Coronary artery (tissue), 2 donors: ENCODE data around the gene PLD4.
"Not testable (repeated sequence)": the region's sequence is repeated elsewhere in the genome, so short reads cannot be mapped to it uniquely, and the experiment has no call there.

Source experiments
- DNase-seq: peaks from one replicate; pipeline ENCODE4 v3.0.0-alpha.2; 2017; ENCODE audit warnings: low spot score
- H3K27ac ChIP-seq, 2 donors: fragments of 200-600 bp; sonication (generic); one replicate each; pipeline ENCODE4 v1.5.1; 2016 to 2019
- H3K4me3 ChIP-seq: fragments of 200-600 bp; sonication (generic); 2 replicates; pipeline ENCODE4 v1.5.1; 2016; ENCODE audit warnings: mild to moderate bottlenecking, moderate library complexity
- CTCF ChIP-seq: fragments of 200-600 bp; sonication (generic); IDR thresholded peaks from one replicate; pipeline ENCODE4 v1.5.1; 2019; ENCODE audit warnings: antibody characterized with exemption

PLD4 gene

DNA sequence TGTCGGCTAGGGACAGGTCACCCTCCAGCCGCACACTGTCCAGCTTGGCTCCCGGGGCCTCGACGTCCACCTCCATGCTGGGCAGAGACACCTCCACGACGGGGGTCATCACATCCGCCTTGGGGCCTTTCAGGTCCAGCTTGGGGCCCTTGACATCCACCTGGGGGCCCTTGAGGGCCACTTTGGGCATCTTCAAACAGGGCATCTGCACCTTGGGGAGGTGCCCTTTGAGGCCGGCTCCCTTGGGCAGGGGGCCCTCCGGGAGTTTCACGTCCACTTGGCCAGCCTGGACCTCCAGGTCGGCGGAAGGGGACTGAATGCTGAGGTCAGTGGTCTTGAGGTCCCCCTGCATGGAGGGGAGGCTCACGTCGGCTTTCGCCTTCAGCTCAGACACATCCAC, 17.9 kb downstream of the PLD4 start:
- H3K27ac ChIP-seq: no peak overlapping the region
- DNase-seq: no peak
- TF ChIP-seq CTCF: no peak
- H3K4me3 ChIP-seq: no peak overlapping the region

GRCh38 chr14:104943216-104944015, 18.7 kb downstream of the PLD4 start:
- H3K4me3 ChIP-seq, DNase-seq, H3K27ac ChIP-seq: not testable (repeated sequence)

DNA sequence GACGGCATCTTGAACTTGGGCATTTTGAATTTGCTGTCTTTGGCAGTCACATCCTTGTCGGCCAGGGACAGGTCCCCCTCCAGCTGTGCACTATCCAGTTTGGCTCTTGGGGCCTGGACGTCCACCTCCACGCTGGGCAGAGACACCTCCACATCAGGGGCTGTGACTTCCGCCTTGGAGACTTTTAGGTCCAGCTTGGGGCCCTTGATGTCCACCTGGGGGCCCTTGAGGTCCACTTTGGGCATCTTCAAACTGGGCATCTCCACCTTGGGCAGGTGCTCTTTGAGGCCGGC, 19.3 kb downstream of the PLD4 start:
- not testable (repeated sequence) for DNase-seq, H3K4me3 ChIP-seq, H3K27ac ChIP-seq

DNA sequence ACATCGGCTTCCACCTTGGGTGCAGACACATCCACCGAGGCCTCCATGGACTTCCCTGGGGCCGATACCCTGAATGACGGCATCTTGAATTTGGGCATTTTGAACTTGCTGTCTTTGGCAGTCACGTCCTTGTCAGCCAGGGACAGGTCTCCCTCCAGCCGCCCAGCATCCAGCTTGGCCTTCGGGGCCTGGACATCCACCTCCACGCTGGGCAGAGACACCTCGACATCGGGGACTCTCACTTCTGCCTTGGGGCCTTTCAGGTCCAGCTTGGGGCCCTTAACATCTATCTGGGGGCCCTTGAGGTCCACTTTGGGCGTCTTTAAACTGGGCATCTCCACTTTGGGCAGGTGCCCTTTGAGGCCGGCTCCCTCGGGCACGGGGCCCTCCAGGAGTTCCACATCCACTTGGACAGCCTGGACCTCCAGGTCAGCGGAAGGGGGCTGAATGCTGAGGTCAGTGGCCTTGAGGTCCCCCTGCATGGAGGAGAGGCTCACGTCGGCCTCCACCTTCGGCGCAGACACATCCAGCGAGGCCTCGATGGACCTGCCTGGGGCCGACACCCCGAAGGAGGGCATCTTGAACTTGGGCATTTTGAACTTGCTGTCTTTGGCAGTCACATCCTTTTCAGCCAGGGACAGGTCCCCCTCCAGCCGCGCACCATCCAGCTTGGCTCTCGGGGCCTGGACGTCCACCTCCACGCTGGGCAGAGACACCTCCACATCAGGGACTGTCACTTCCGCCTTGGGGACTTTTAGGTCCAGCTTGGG, 19.9 kb downstream of the PLD4 start:
- DNase-seq, H3K4me3 ChIP-seq: not testable (repeated sequence)

DNA sequence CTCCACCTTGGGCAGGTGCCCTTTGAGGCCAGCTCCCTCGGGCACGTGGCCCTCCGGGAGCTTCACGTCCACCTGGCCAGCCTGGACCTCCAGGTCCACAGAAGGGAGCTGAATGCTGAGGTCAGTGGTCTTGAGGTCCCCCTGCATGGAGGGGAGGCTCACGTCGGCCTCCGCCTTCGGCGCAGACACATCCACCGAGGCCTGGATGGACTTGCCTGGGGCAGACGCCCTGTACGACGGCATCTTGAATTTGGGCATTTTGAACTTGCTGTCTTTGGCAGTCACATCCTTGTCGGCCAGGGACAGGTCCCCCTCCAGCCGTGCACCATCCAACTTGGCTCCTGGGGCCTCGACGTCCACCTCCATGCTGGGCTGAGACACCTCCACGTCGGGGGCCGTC, 20.6 kb downstream of the PLD4 start:
- not testable (repeated sequence) for H3K27ac ChIP-seq, DNase-seq, H3K4me3 ChIP-seq

More for the DNA sequence above, 19.9 kb downstream of the PLD4 start:
- H3K27ac ChIP-seq: not testable (repeated sequence)

GRCh38 chr14:104945986-104946965, 21.6 kb downstream of the PLD4 start:
- H3K4me3 ChIP-seq, H3K27ac ChIP-seq, DNase-seq: not testable (repeated sequence)

DNA sequence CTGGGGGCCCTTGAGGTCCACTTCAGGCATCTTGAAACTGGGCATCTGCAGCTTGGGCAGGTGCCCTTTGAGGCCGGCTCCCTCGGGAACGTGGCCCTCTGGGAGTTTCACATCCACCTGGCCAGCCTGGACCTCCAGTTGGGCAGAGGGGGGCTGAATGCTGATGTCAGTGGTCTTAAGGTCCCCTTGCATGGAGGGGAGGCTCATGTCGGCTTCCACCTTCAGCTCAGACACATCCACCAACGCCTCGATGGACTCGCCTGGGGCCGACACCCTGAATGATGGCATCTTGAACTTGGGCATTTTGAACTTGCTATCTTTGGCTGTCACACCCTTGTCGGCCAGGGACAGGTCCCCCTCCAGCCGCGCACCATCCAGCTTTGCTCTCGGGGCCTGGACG, 22.5 kb downstream of the PLD4 start:
- not testable (repeated sequence) for DNase-seq, H3K27ac ChIP-seq, H3K4me3 ChIP-seq

GRCh38 chr14:104947881-104948735, 23.4 kb downstream of the PLD4 start:
- not testable (repeated sequence) for DNase-seq, H3K4me3 ChIP-seq, H3K27ac ChIP-seq

DNA sequence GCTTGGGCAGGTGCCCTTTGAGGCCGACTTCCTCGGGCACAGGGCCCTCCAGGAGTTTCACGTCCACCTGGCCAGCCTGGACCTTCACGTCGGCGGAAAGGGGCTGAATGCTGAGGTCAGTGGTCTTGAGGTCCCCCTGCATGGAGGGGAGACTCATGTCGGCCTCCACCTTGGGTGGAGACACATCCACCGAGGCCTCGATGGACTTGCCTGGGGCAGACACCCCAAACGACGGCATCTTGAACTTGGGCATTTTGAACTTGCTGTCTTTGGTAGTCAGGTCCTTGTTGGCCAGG, 24.0 kb downstream of the PLD4 start:
- TF ChIP-seq CTCF: no peak
- no peak for DNase-seq
- no peak overlapping the region for H3K4me3 ChIP-seq
- no peak overlapping the region for H3K27ac ChIP-seq

DNA sequence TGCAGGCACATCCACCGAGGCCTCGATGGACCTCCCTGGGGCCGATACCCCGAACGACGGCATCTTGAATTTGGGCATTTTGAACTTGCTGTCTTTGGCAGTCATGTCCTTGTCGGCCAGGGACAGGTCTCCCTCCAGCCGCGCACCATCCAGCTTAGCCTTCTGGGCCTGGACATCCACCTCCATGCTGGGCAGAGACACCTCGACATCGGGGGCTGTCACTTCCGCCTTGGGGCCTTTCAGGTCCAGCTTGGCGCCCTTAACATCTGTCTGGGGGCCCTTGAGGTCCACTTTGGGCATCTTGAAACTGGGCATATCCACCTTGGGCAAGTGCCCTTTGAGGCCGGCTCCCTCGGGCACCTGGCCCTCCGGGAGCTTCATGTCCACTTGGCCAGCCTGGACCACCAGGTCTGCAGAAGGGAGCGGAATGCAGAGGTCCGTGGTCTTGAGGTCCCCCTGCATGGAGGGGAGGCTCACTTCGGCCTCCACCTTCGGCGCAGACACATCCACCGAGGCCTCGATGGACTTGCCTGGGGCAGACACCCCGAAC, 24.8 kb downstream of the PLD4 start:
- DNase-seq, H3K27ac ChIP-seq, H3K4me3 ChIP-seq: not testable (repeated sequence)
